HUES6 (cell line): ENCODE data around the gene FAM131A.
A peak's percentile ranks its signal among the peaks of the same experiment; 100 is the strongest.

ENCODE experiments used
- H3K27ac ChIP-seq: 2 replicates; pipeline ENCODE4 v1.7.0; 2013; ENCODE audit warnings: low read depth, mild to moderate bottlenecking, low read length, inconsistent platforms
- H3K27me3 ChIP-seq: 2 replicates; pipeline ENCODE4 v1.6.1; 2013; ENCODE audit warnings: low read length; ENCODE audit not compliant: control insufficient read depth, insufficient read depth
- H3K36me3 ChIP-seq: 2 replicates; pipeline ENCODE4 v1.6.1; 2013; ENCODE audit warnings: low read length; ENCODE audit not compliant: control insufficient read depth, insufficient read depth
- H3K4me1 ChIP-seq: 2 replicates; pipeline ENCODE4 v1.6.1; 2013; ENCODE audit warnings: low read length; ENCODE audit not compliant: control insufficient read depth, insufficient read depth
- H3K4me3 ChIP-seq: 2 replicates; pipeline ENCODE4 v1.5.1; 2013; ENCODE audit warnings: low read depth, low read length
- H3K9ac ChIP-seq: one replicate; pipeline ENCODE4 v1.6.1; 2013; ENCODE audit warnings: mild to moderate bottlenecking, low read length
- H3K9me3 ChIP-seq: 2 replicates; pipeline ENCODE4 v1.6.1; 2013; ENCODE audit warnings: low read depth, low read length; ENCODE audit not compliant: control insufficient read depth, insufficient read depth

Gene FAM131A

GRCh38 chr3:184372296-184372821 lies 35.0 kb downstream of the FAM131A start:
- H3K36me3 ChIP-seq, result peaks cover 19% of the 10 kb centered on the region
- H3K27ac ChIP-seq, result no peak overlapping the region
- peaks cover 24% of the 10 kb centered on the region for H3K4me1 ChIP-seq
- H3K9ac ChIP-seq, result no peak overlapping the region
- no peak overlapping the region for H3K4me3 ChIP-seq
- peaks cover 10% of the 10 kb centered on the region; the same call in 1 of the 2 replicates for H3K27me3 ChIP-seq
- no peaks in the 10 kb centered on the region for H3K9me3 ChIP-seq

- no peak overlapping the region for H3K9ac ChIP-seq
Observed at GRCh38 chr3:184372911-184373310, 35.5 kb downstream of the FAM131A start.

GRCh38 chr3:184373422-184373821 lies 36.0 kb downstream of the FAM131A start:
- Histone ChIP-seq H3K9ac (no peak overlapping the region), H3K9me3 (no peaks in the 10 kb centered on the region)

More at GRCh38 chr3:184372911-184373310, 35.5 kb downstream of the FAM131A start:
- H3K27ac ChIP-seq, result no peak overlapping the region
- H3K36me3 ChIP-seq, result peaks cover 16% of the 10 kb centered on the region
- H3K27me3 ChIP-seq, result peaks cover 12% of the 10 kb centered on the region
- no peak overlapping the region for H3K4me3 ChIP-seq
- H3K4me1 ChIP-seq, result peaks cover 29% of the 10 kb centered on the region
- H3K9me3 ChIP-seq, result no peaks in the 10 kb centered on the region

GRCh38 chr3:184375747-184376461 lies 38.5 kb downstream of the FAM131A start:
- Histone ChIP-seq H3K9me3 (no peaks in the 10 kb centered on the region), H3K27me3 (peaks cover 34% of the 10 kb centered on the region), H3K27ac (no peak overlapping the region), H3K36me3 (no peaks in the 10 kb centered on the region), H3K4me1 (peaks cover 47% of the 10 kb centered on the region), H3K4me3 (no peak overlapping the region), H3K9ac (no peak overlapping the region)

More at GRCh38 chr3:184373422-184373821, 36.0 kb downstream of the FAM131A start:
- peaks cover 17% of the 10 kb centered on the region for H3K27me3 ChIP-seq
- H3K36me3 ChIP-seq, result peaks cover 11% of the 10 kb centered on the region
- H3K27ac ChIP-seq, result no peak overlapping the region
- peaks cover 34% of the 10 kb centered on the region for H3K4me1 ChIP-seq
- H3K4me3 ChIP-seq, result no peak overlapping the region

GRCh38 chr3:184377374-184377773 lies 40.0 kb downstream of the FAM131A start:
- Histone ChIP-seq H3K4me3 (peak overlapping the region; percentile 14), H3K9me3 (no peaks in the 10 kb centered on the region), H3K27ac (no peak overlapping the region), H3K9ac (no peak overlapping the region), H3K36me3 (no peaks in the 10 kb centered on the region), H3K4me1 (peaks cover 48% of the 10 kb centered on the region), H3K27me3 (peaks cover 49% of the 10 kb centered on the region)

GRCh38 chr3:184377882-184378445 lies 40.6 kb downstream of the FAM131A start, which contains the start of gene THPO:
Gene THPO (minus strand): TSS chr3:184378207. CDS start chr3:184376259, 1,948 bp downstream.
- Histone ChIP-seq H3K27me3 (peaks cover 54% of the 10 kb centered on the region), H3K36me3 (no peaks in the 10 kb centered on the region)

GRCh38 chr3:184378651-184379357 lies 41.4 kb downstream of the FAM131A start:
- H3K4me1 ChIP-seq, result peaks cover 48% of the 10 kb centered on the region
- no peak overlapping the region for H3K27ac ChIP-seq
- no peak overlapping the region for H3K9ac ChIP-seq

More at GRCh38 chr3:184377882-184378445, 40.6 kb downstream of the FAM131A start, which contains the start of gene THPO:
- H3K4me3 ChIP-seq, result peak within 1 kb of the TSS; percentile 59
- no peaks in the 10 kb centered on the region for H3K9me3 ChIP-seq
- H3K4me1 ChIP-seq, result peaks cover 48% of the 10 kb centered on the region
- H3K9ac ChIP-seq, result no peak within 1 kb of the TSS
- no peak within 1 kb of the TSS for H3K27ac ChIP-seq

GRCh38 chr3:184379358-184380184 lies 42.2 kb downstream of the FAM131A start, which contains the start of gene CHRD:
Gene CHRD (plus strand): TSS chr3:184380054. CDS start chr3:184380319, 265 bp downstream.
- Histone ChIP-seq H3K27ac (no peak within 1 kb of the TSS), H3K36me3 (no peaks in the 10 kb centered on the region), H3K4me3 (peak within 1 kb of the TSS; percentile 69), H3K4me1 (peaks cover 48% of the 10 kb centered on the region), H3K9me3 (no peaks in the 10 kb centered on the region), H3K9ac (peak within 1 kb of the TSS; percentile 3), H3K27me3 (peaks cover 61% of the 10 kb centered on the region)

More at GRCh38 chr3:184378651-184379357, 41.4 kb downstream of the FAM131A start:
- peak overlapping the region; percentile 59 for H3K4me3 ChIP-seq
- H3K9me3 ChIP-seq, result no peaks in the 10 kb centered on the region
- H3K36me3 ChIP-seq, result no peaks in the 10 kb centered on the region
- H3K27me3 ChIP-seq, result peaks cover 54% of the 10 kb centered on the region

GRCh38 chr3:184380185-184380626 lies 42.8 kb downstream of the FAM131A start:
- Histone ChIP-seq H3K4me3 (peak overlapping the region; percentile 69), H3K9me3 (no peaks in the 10 kb centered on the region), H3K4me1 (peaks cover 48% of the 10 kb centered on the region), H3K27me3 (peaks cover 64% of the 10 kb centered on the region), H3K36me3 (no peaks in the 10 kb centered on the region), H3K9ac (no peak overlapping the region), H3K27ac (no peak overlapping the region)

GRCh38 chr3:184380627-184381260 lies 43.3 kb downstream of the FAM131A start:
- Histone ChIP-seq H3K9ac (no peak overlapping the region), H3K36me3 (no peaks in the 10 kb centered on the region), H3K4me1 (peaks cover 45% of the 10 kb centered on the region), H3K9me3 (no peaks in the 10 kb centered on the region), H3K4me3 (peak overlapping the region; percentile 69), H3K27me3 (peaks cover 61% of the 10 kb centered on the region), H3K27ac (no peak overlapping the region)
